Keratinocyte (primary cell): Measurements from ENCODE around the gene OR6A2. TPM values are rescaled to one million over a fixed set of nuclear protein-coding genes. Genes with fewer than 3 reads are reported as not detected.

Experiments used
- DNase-seq: peaks from one replicate; pipeline ENCODE4 v3.0.0-alpha.2; 2011; ENCODE audit warnings: low read depth, missing footprints, low spot score
- FAIRE-seq: peaks from 2 replicates; lab custom pipeline; 2011; peaks lifted over from hg19 to GRCh38; lab: Jason Lieb, UNC
- H2AFZ ChIP-seq: 2 replicates; pipeline ENCODE4 v1.6.0; 2012; ENCODE audit warnings: low read length, control low read depth, inconsistent platforms; ENCODE audit not compliant: control insufficient read depth
- H3K27ac ChIP-seq: 2 replicates; pipeline ENCODE4 v1.5.1; 2011; ENCODE audit warnings: low read length; ENCODE audit not compliant: control insufficient read depth, insufficient read depth
- H3K27me3 ChIP-seq: 3 replicates; pipeline ENCODE4 v1.6.0; 2011; ENCODE audit warnings: low read length; ENCODE audit not compliant: control insufficient read depth, insufficient read depth; ENCODE audit errors: extremely low read depth
- H3K36me3 ChIP-seq, 2 experiments: 2 replicates in 1 of 2; 3 replicates in 1 of 2; pipeline ENCODE4 v1.5.1; 2011; ENCODE audit warnings: low read length in 2 of 2, mild to moderate bottlenecking in 1 of 2; ENCODE audit not compliant: control insufficient read depth in 2 of 2, insufficient read depth in 2 of 2; ENCODE audit errors: extremely low read depth in 1 of 2
- H3K4me1 ChIP-seq: 3 replicates; pipeline ENCODE4 v1.5.1; 2011; ENCODE audit warnings: low read length; ENCODE audit not compliant: control insufficient read depth, insufficient read depth; ENCODE audit errors: extremely low read depth
- H3K4me2 ChIP-seq: 3 replicates; pipeline ENCODE4 v1.6.0; 2011; ENCODE audit warnings: low read depth, low read length; ENCODE audit not compliant: control insufficient read depth, insufficient read depth; ENCODE audit errors: extremely low read depth
- H3K4me3 ChIP-seq, 3 experiments: fragments of 200-600 bp in 1 of 3; sonication (generic) in 1 of 3; 2 replicates in 2 of 3; 3 replicates in 1 of 3; pipeline ENCODE4 v1.5.1; 2011 to 2016; ENCODE audit warnings: low read length in 3 of 3, mild to moderate bottlenecking in 3 of 3, control low read depth in 2 of 3, inconsistent platforms in 1 of 3, low read depth in 1 of 3, mixed read lengths in 1 of 3, mixed run types in 1 of 3, moderate library complexity in 1 of 3; ENCODE audit not compliant: control insufficient read depth in 2 of 3, insufficient read depth in 2 of 3; ENCODE audit errors: extremely low read depth in 1 of 3
- H3K79me2 ChIP-seq: 2 replicates; pipeline ENCODE4 v1.6.0; 2012; ENCODE audit warnings: low read length; ENCODE audit not compliant: control insufficient read depth, insufficient read depth
- H3K9ac ChIP-seq: 3 replicates; pipeline ENCODE4 v1.6.0; 2011; ENCODE audit warnings: low read length; ENCODE audit not compliant: control insufficient read depth, insufficient read depth; ENCODE audit errors: extremely low read depth
- H3K9me1 ChIP-seq: 3 replicates; pipeline ENCODE4 v1.6.0; 2011; ENCODE audit warnings: low read length; ENCODE audit not compliant: control insufficient read depth, insufficient read depth; ENCODE audit errors: extremely low read depth
- H3K9me3 ChIP-seq: 2 replicates; pipeline ENCODE4 v1.5.1; 2012; ENCODE audit warnings: low read depth, low read length; ENCODE audit not compliant: control insufficient read depth
- H4K20me1 ChIP-seq: 3 replicates; pipeline ENCODE4 v1.6.0; 2011; ENCODE audit warnings: low read length; ENCODE audit not compliant: control insufficient read depth, insufficient read depth; ENCODE audit errors: extremely low read depth
- CTCF ChIP-seq, 3 experiments: IDR thresholded peaks in 1 of 3; conservative IDR thresholded peaks in 1 of 3; optimal IDR thresholded peaks in 1 of 3; 2 replicates in 2 of 3; 3 replicates in 1 of 3; pipeline versions ENCODE3 to v1.5.1; 2011; ENCODE audit warnings: low read length in 3 of 3, mild to moderate bottlenecking in 3 of 3, moderate library complexity in 2 of 3, control low read depth in 1 of 3, inconsistent platforms in 1 of 3; ENCODE audit not compliant: insufficient read depth in 2 of 3; ENCODE audit errors: extremely low read depth in 1 of 3
- EZH2 ChIP-seq: IDR thresholded peaks from one replicate; pipeline ENCODE4 v1.6.1; 2012; ENCODE audit warnings: inconsistent platforms, mild to moderate bottlenecking, low read length, moderate library complexity
- dilution Hi-C: fragments of 300-500 bp; cut with MboI; formaldehyde crosslinking; loops from one replicate; pipeline ENCODE4 v1.7.0; 2020; ENCODE audit warnings: low sequenced_read_pairs; ENCODE audit not compliant: extremely low pct_ligation_motif_present
- polyA plus RNA-seq, 5 experiments: library from polyadenylated mRNA; depleted of rRNA in 3 of 5; stranded (reverse) in 3 of 5; stranded (forward) in 1 of 5; unstranded in 1 of 5; fragments of >200 nt; gene quantifications; 1 replicate in 1 of 5; 2 replicates in 3 of 5; 3 replicates in 1 of 5; pipeline versions ENCODE4 v1.2.1 to v1.2.3, GENCODE V29; 2011 to 2012; ENCODE audit warnings: missing spikeins in 2 of 5, low read depth in 1 of 5, low replicate concordance in 1 of 5

OR6A2 gene
- polyA plus RNA-seq, 1 donor (not counting 4 experiments of a cell fraction or from before 2014, with no cell fraction given) = 0.05 TPM

GRCh38 chr11:6782720-6783119, 16.8 kb downstream of the OR6A2 start, which contains the start of gene OR2AG1:
Gene OR2AG1 (plus strand): TSS chr11:6783020. CDS start chr11:6785038, 2,018 bp downstream.
- Histone ChIP-seq H4K20me1 (no peaks in the 10 kb centered on the region), H3K4me2 (no peak within 1 kb of the TSS), H3K36me3 (no peaks in the 10 kb centered on the region), H2AFZ (no peak within 1 kb of the TSS), H3K79me2 (no peaks in the 10 kb centered on the region), H3K9me1 (no peaks in the 10 kb centered on the region), H3K9ac (no peak within 1 kb of the TSS), H3K27ac (no peak within 1 kb of the TSS), H3K9me3 (no peaks in the 10 kb centered on the region), H3K27me3 (no peaks in the 10 kb centered on the region), H3K4me1 (no peaks in the 10 kb centered on the region), H3K4me3 (no peak within 1 kb of the TSS)
- FAIRE-seq (no peak), DNase-seq (no peak)
- TF ChIP-seq CTCF (optimal IDR thresholded peaks at IDR 0.05 in 1 of 3, IDR thresholded peaks at IDR 0.05 in 1 of 3, conservative IDR thresholded peaks at IDR 0.05 in 1 of 3; ENCODE audit: extremely low read depth in 1 of 3, insufficient read depth in 2 of 3, low read length in 3 of 3) (no peak), EZH2 (no peak)
- dilution Hi-C loops = no loop called here

DNA sequence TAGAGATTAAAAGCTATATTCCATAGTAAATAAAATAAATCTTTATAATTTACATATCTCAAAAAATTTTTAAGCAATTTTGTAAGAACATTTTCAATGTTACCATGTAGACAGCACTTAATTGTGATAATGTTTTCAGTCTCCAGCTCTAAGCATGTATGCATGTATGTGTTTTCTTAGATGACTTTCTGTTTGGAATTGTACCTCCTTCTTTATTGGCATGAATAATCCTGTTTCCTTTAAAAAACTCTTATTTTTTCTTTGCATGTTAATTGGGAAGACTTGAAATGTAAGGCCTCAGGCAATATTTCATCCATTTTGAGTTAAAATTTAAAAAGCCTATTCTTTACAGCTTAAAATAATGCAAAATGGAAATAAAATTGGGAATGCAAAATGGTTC, 18.7 kb downstream of the OR6A2 start:
- H3K36me3 ChIP-seq = no peaks in the 10 kb centered on the region
- H3K4me3 ChIP-seq = no peak overlapping the region
- H3K4me1 ChIP-seq = no peaks in the 10 kb centered on the region
- no peaks in the 10 kb centered on the region for H3K9me3 ChIP-seq
- H3K27ac ChIP-seq = no peak overlapping the region
- no peaks in the 10 kb centered on the region for H4K20me1 ChIP-seq
- H2AFZ ChIP-seq = no peak overlapping the region
- no peak overlapping the region for H3K9ac ChIP-seq
- DNase-seq (no peak), FAIRE-seq (no peak)
- H3K27me3 ChIP-seq = no peaks in the 10 kb centered on the region
- no peak overlapping the region for H3K4me2 ChIP-seq
- dilution Hi-C loops = no loop called here
- H3K79me2 ChIP-seq = no peaks in the 10 kb centered on the region
- TF ChIP-seq CTCF (optimal IDR thresholded peaks at IDR 0.05 in 1 of 3, IDR thresholded peaks at IDR 0.05 in 1 of 3, conservative IDR thresholded peaks at IDR 0.05 in 1 of 3; ENCODE audit: extremely low read depth in 1 of 3, insufficient read depth in 2 of 3, low read length in 3 of 3) (no peak), EZH2 (no peak)
- no peaks in the 10 kb centered on the region for H3K9me1 ChIP-seq
